DND-41 (cell line): ENCODE measurements around the gene COL8A1.

Experiments
- CTCF ChIP-seq: IDR thresholded peaks from 2 replicates; pipeline ENCODE4 v1.5.1; 2012; ENCODE audit warnings: borderline replicate concordance, low read length, moderate library complexity, mild to moderate bottlenecking; ENCODE audit not compliant: poor library complexity, severe bottlenecking; ENCODE audit errors: extremely low read depth
- EZH2 ChIP-seq: IDR thresholded peaks from 3 replicates; pipeline ENCODE4 v1.6.1; 2012; ENCODE audit warnings: borderline replicate concordance, low read depth, mild to moderate bottlenecking, moderate library complexity, low read length, inconsistent platforms; ENCODE audit not compliant: severe bottlenecking

DNA sequence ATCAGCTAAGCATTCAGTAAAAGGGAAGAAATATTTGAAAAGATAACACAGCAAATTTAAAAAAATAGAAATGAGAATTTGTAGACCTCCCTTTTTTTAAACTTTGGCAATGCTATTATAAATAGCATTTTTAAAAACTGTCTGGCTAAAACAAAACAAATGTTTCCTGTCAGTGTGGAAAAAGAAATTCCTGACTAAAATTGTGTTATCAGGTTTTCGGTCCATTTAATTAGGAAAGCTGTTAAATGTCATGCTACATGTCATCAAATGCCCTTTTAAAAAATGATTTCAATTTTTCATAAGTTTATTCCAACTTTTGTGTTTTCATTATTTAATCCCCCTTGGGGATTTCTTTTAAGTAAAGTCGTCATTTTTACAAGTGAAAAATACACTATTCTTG lies 29.6 kb downstream of the COL8A1 start:
- TF ChIP-seq CTCF (no peak), EZH2 (no peak)
